Measurements from ENCODE around the gene PLPP1.

Gene PLPP1

DNA sequence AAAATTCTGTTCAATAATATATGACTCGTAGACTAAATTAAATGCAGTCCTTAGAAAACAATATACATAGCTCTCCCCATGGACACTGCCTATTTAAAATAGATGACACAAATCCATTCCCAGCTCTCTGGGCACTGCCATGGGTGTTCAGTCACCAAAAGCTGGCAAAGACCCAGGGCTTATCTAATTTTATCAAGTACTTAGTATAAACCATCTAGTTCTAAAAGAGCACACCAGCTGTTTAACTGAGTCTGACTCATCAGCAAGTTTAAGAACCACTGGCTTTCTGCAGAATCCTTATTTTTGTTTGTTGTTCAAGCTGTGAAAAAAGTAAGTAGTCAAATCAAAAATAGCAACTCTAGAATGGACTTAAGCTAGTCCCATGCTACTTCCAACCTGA is 107.6 kb downstream of the PLPP1 start:
- Histone ChIP-seq H3K36me3 (ENCODE audit: insufficient read depth, low read length) (peaks cover 95% of the 10 kb centered on the region), H3K9me3 (ENCODE audit: low read depth, low read length) (peaks cover 16% of the 10 kb centered on the region), H3K27ac (no peak overlapping the region), H3K9ac (ENCODE audit: insufficient read length) (no peak overlapping the region), H3K4me3 (no peak overlapping the region)
- DNase-seq (ENCODE audit: low read depth, low spot score): no peak
- no peak for TF ChIP-seq FOXP2 (optimal IDR thresholded peaks at IDR 0.05; ENCODE audit: control extremely low read depth, extremely low read length, insufficient read depth)
- TF ChIP-seq POLR2AphosphoS5 (IDR thresholded peaks at IDR 0.05; ENCODE audit: borderline replicate concordance, low read depth, low read length): no peak
- TF ChIP-seq EZH2 (IDR thresholded peaks at IDR 0.05): no peak

DNA sequence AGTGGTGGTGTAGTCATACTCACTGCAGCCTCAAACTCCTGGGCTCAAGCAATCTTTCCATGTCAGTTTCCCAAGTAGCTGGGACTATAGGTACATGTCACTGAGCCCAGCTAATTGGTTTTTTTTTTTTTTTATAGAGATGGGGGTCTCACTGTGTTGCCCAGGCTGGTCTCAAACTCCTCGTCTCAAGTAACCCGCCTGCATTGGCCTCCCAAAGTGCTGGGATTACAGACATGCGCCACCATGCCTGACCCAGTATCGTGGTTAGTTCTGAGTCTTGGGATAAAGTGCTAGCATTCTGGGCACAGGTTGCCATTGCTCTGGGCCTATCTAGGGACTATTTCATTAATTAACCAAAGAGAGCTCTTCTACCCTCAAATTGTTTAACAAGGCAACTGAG is 108.3 kb downstream of the PLPP1 start:
- no peak for DNase-seq (ENCODE audit: low read depth, low spot score)
- no peak overlapping the region for H3K9ac ChIP-seq (ENCODE audit: insufficient read length)
- H3K4me3 ChIP-seq: no peak overlapping the region
- H3K27ac ChIP-seq: no peak overlapping the region
- peaks cover 97% of the 10 kb centered on the region for H3K36me3 ChIP-seq (ENCODE audit: insufficient read depth, low read length)
- peaks cover 14% of the 10 kb centered on the region for H3K9me3 ChIP-seq (ENCODE audit: low read depth, low read length)
- TF ChIP-seq FOXP2 (optimal IDR thresholded peaks at IDR 0.05; ENCODE audit: control extremely low read depth, extremely low read length, insufficient read depth) (no peak), EZH2 (IDR thresholded peaks at IDR 0.05) (no peak), POLR2AphosphoS5 (IDR thresholded peaks at IDR 0.05; ENCODE audit: borderline replicate concordance, low read depth, low read length) (no peak)

DNA sequence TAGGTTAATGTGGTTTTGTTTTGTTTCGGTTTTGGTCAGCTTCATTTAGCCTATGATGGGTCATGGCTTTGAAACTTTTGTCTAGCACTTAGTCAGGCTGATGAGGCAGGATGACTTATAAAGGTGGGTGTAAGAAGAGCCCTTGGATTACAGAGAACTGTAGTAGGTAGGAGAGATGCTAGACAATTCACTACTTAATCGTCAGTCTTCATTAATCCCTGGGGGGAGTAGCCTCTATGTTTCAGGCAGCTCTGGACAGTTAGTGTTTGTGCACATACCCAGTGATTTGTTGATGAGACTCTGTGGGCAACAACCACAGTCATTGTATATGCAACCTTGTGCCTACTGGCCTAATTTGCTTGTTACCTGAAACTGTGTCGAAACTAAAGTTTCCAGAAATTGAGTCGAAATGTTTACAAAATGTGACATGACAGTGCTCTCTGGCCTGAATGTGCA is 113.7 kb downstream of the PLPP1 start:
- H3K9me3 ChIP-seq (ENCODE audit: low read depth, low read length): no peaks in the 10 kb centered on the region
- H3K36me3 ChIP-seq (ENCODE audit: insufficient read depth, low read length): peaks cover 63% of the 10 kb centered on the region
- H3K4me3 ChIP-seq: no peak overlapping the region
- H3K9ac ChIP-seq (ENCODE audit: insufficient read length): no peak overlapping the region
- no peak for DNase-seq (ENCODE audit: low read depth, low spot score)
- TF ChIP-seq POLR2AphosphoS5 (IDR thresholded peaks at IDR 0.05; ENCODE audit: borderline replicate concordance, low read depth, low read length): no peak
- no peak for TF ChIP-seq FOXP2 (optimal IDR thresholded peaks at IDR 0.05; ENCODE audit: control extremely low read depth, extremely low read length, insufficient read depth)
- no peak overlapping the region; the same call in 1 of the 2 replicates for H3K27ac ChIP-seq

- TF ChIP-seq FOXP2 (optimal IDR thresholded peaks at IDR 0.05; ENCODE audit: control extremely low read depth, extremely low read length, insufficient read depth) (no peak), EZH2 (IDR thresholded peaks at IDR 0.05) (no peak), POLR2AphosphoS5 (IDR thresholded peaks at IDR 0.05; ENCODE audit: borderline replicate concordance, low read depth, low read length) (no peak)
- H3K36me3 ChIP-seq (ENCODE audit: insufficient read depth, low read length): peaks cover 59% of the 10 kb centered on the region
- no peak for DNase-seq (ENCODE audit: low read depth, low spot score)
- no peaks in the 10 kb centered on the region for H3K9me3 ChIP-seq (ENCODE audit: low read depth, low read length)
- peak overlapping the region; percentile 92 for H3K27ac ChIP-seq
- H3K9ac ChIP-seq (ENCODE audit: insufficient read length): no peak overlapping the region
- peak overlapping the region; percentile 52 for H3K4me3 ChIP-seq
Observed at GRCh38 chr5:55418994-55419968, 115.5 kb downstream of the PLPP1 start.

DNA sequence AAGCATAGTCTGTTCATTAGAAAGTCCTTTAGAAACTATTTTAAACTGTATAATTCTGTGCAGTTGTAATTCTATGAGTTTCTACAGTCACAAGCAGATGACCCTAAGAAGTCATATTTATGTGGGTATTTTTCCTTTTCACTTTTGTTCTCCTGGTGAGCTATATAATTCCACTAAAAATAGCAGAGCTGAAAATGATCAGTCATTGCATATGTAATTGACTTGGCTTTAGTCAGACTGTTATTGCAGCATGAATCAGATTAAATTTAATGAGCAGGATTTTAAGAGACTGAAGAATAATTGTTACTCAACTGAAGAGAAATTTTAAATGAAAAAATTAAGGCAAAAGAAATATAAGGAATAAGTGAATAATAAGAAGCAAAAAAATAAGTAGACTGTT is 118.5 kb downstream of the PLPP1 start:
- TF ChIP-seq POLR2AphosphoS5 (IDR thresholded peaks at IDR 0.05; ENCODE audit: borderline replicate concordance, low read depth, low read length) (no peak), FOXP2 (optimal IDR thresholded peaks at IDR 0.05; ENCODE audit: control extremely low read depth, extremely low read length, insufficient read depth) (no peak), EZH2 (IDR thresholded peaks at IDR 0.05) (no peak)
- H3K27ac ChIP-seq: peak overlapping the region; percentile 74

DNA sequence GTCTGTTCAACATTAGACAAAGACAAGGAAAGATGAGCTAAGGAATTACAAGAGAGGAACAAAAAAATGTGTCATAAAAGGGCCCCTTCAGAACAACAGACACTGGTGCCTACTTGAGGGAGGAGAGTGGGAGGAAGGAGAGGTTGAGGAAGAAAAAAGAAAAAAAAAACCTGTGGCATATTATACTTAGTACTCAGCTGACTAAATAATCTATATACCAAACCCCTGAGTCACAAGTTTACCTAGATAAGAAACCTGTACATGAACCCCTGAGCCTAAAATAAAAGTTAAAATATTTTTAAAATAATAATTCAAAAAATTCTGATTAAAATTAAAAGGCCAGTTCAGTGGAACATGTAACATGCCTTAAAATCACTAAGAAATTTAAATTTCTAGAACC is 119.7 kb downstream of the PLPP1 start:
- H3K9me3 ChIP-seq (ENCODE audit: low read depth, low read length): no peaks in the 10 kb centered on the region
- TF ChIP-seq POLR2AphosphoS5 (IDR thresholded peaks at IDR 0.05; ENCODE audit: borderline replicate concordance, low read depth, low read length) (no peak), FOXP2 (optimal IDR thresholded peaks at IDR 0.05; ENCODE audit: control extremely low read depth, extremely low read length, insufficient read depth) (no peak), EZH2 (IDR thresholded peaks at IDR 0.05) (no peak)
- H3K27ac ChIP-seq: peak overlapping the region; percentile 70; the same call in 1 of the 2 replicates
- no peak for DNase-seq (ENCODE audit: low read depth, low spot score)
- H3K36me3 ChIP-seq (ENCODE audit: insufficient read depth, low read length): peaks cover 55% of the 10 kb centered on the region
- no peak overlapping the region for H3K4me3 ChIP-seq
- H3K9ac ChIP-seq (ENCODE audit: insufficient read length): no peak overlapping the region

More for the DNA sequence above, 118.5 kb downstream of the PLPP1 start:
- DNase-seq (ENCODE audit: low read depth, low spot score): no peak
- Histone ChIP-seq H3K36me3 (ENCODE audit: insufficient read depth, low read length) (peaks cover 50% of the 10 kb centered on the region), H3K9me3 (ENCODE audit: low read depth, low read length) (no peaks in the 10 kb centered on the region), H3K9ac (ENCODE audit: insufficient read length) (no peak overlapping the region), H3K4me3 (peak overlapping the region; percentile 43)

- Histone ChIP-seq H3K9ac (ENCODE audit: insufficient read length) (no peak overlapping the region), H3K27ac (no peak overlapping the region), H3K4me3 (no peak overlapping the region), H3K36me3 (ENCODE audit: insufficient read depth, low read length) (peaks cover 59% of the 10 kb centered on the region), H3K9me3 (ENCODE audit: low read depth, low read length) (no peaks in the 10 kb centered on the region)
- TF ChIP-seq POLR2AphosphoS5 (IDR thresholded peaks at IDR 0.05; ENCODE audit: borderline replicate concordance, low read depth, low read length): no peak
- no peak for TF ChIP-seq FOXP2 (optimal IDR thresholded peaks at IDR 0.05; ENCODE audit: control extremely low read depth, extremely low read length, insufficient read depth)
- TF ChIP-seq EZH2 (IDR thresholded peaks at IDR 0.05): no peak
- no peak for DNase-seq (ENCODE audit: low read depth, low spot score)
Observed at GRCh38 chr5:55413644-55414043, 121.1 kb downstream of the PLPP1 start.

- Histone ChIP-seq H3K27ac (peak overlapping the region; percentile 6; the same call in 1 of the 2 replicates), H3K9ac (ENCODE audit: insufficient read length) (no peak overlapping the region), H3K4me3 (no peak overlapping the region), H3K9me3 (ENCODE audit: low read depth, low read length) (no peaks in the 10 kb centered on the region), H3K36me3 (ENCODE audit: insufficient read depth, low read length) (peaks cover 63% of the 10 kb centered on the region)
- DNase-seq (ENCODE audit: low read depth, low spot score): no peak
- TF ChIP-seq POLR2AphosphoS5 (IDR thresholded peaks at IDR 0.05; ENCODE audit: borderline replicate concordance, low read depth, low read length): no peak
- no peak for TF ChIP-seq EZH2 (IDR thresholded peaks at IDR 0.05)
- no peak for TF ChIP-seq FOXP2 (optimal IDR thresholded peaks at IDR 0.05; ENCODE audit: control extremely low read depth, extremely low read length, insufficient read depth)
Observed at GRCh38 chr5:55411876-55412275, 122.9 kb downstream of the PLPP1 start.

Data from SK-N-MC (cell line).